ENCODE data around the gene KCNIP1. TPM values are rescaled to one million over a fixed set of nuclear protein-coding genes. Genes with fewer than 3 reads are reported as not detected.
"Not testable (repeated sequence)": the region's sequence is repeated elsewhere in the genome, so short reads cannot be mapped to it uniquely, and the experiment has no call there.

Gene KCNIP1
- polyA plus RNA-seq, 1 of the 3 experiments (the other 2 are of a cell fraction): 1.3 TPM

GRCh38 chr5:170753311-170753710 is 249.5 kb downstream of the KCNIP1 start:
- Histone ChIP-seq H3K4me2 (no peak overlapping the region), H3K9me2 (no peaks in the 10 kb centered on the region), H3F3A (replicated peaks; ENCODE audit: insufficient read depth) (no peaks in the 10 kb centered on the region), H3K36me3 (replicated peaks in 1 of 2; ENCODE audit: control insufficient read depth in 1 of 2, insufficient read depth in 2 of 2, low read length in 1 of 2) (no peaks in the 10 kb centered on the region), H3K27me3 (ENCODE audit: insufficient read depth) (no peaks in the 10 kb centered on the region), H3K4me1 (ENCODE audit: control insufficient read depth in 1 of 2, insufficient read depth in 2 of 2, low read depth in 1 of 2, low read length in 1 of 2) (peaks cover 0 to 45% of the 10 kb centered on the region in 2 experiments; a peak in 1 of 4 replicates), H4K20me1 (ENCODE audit: insufficient read depth) (no peaks in the 10 kb centered on the region), H3K9ac (no peak overlapping the region), H3K79me2 (ENCODE audit: insufficient read depth) (no peaks in the 10 kb centered on the region), H3K9me3 (no peaks in the 10 kb centered on the region), H2AFZ (ENCODE audit: low read depth) (no peak overlapping the region), H3K4me3 (ENCODE audit: low read depth in 2 of 2, low read length in 1 of 2) (no peak overlapping the region), H3K27ac (ENCODE audit: low read depth in 2 of 2, low read length in 1 of 2) (no peak overlapping the region; a peak in 1 of 4 replicates)
- TF ChIP-seq TCF12 (IDR thresholded peaks at IDR 0.05) (no peak), CHD2 (IDR thresholded peaks at IDR 0.05; ENCODE audit: low read length, partially characterized antibody) (no peak), NRF1 (IDR thresholded peaks at IDR 0.05; ENCODE audit: low read depth, low read length) (no peak), EZH2phosphoT487 (IDR thresholded peaks at IDR 0.05; ENCODE audit: borderline replicate concordance, low read depth) (no peak), GABPA (IDR thresholded peaks at IDR 0.05; ENCODE audit: low read depth) (no peak), TAF1 (IDR thresholded peaks at IDR 0.05; ENCODE audit: borderline replicate concordance, low read depth, low read length) (no peak), USF1 (IDR thresholded peaks at IDR 0.05; ENCODE audit: borderline replicate concordance, low read depth) (no peak), RCOR1 (IDR thresholded peaks at IDR 0.05; ENCODE audit: low read length) (no peak), EP300 (IDR thresholded peaks at IDR 0.05; ENCODE audit: borderline replicate concordance in 1 of 2, low read depth in 1 of 2, low read length in 1 of 2) (no peak), FOSL2 (IDR thresholded peaks at IDR 0.05; ENCODE audit: borderline replicate concordance, low read depth) (no peak), JUND (IDR thresholded peaks at IDR 0.05) (no peak)
- TF ChIP-seq, protein P1, sequence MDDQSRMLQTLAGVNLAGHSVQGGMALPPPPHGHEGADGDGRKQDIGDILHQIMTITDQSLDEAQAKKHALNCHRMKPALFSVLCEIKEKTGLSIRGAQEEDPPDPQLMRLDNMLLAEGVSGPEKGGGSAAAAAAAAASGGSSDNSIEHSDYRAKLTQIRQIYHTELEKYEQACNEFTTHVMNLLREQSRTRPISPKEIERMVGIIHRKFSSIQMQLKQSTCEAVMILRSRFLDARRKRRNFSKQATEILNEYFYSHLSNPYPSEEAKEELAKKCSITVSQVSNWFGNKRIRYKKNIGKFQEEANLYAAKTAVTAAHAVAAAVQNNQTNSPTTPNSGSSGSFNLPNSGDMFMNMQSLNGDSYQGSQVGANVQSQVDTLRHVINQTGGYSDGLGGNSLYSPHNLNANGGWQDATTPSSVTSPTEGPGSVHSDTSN (IDR thresholded peaks at IDR 0.05): no peak
- DNase-seq: no peak
- CTCF ChIA-PET: interaction anchor here (0.6 to 14.2 kb wide), 3 partner anchors 9 to 36 kb away, joined by 3 to 511 read pairs (median 3); partner anchors contain the start of gene GABRP
- POLR2A ChIA-PET: no interaction called here

DNA sequence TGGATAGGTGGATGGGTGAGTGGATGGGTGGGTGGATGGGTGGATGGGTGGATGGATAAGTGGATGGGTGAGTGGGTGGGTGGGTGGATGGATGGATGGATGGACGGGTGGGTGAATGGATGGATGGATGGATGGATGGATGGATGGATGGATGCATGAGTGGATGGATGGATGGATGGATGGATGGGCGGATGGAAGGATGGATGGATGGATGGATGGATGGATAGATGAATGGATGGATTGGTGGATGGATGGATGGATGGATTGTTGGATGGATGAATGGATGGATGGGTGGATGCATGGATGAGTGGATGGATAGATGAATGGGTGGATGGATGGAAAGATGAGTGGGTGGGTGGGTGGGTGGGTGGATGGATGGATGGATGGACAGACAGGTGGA is 250.7 kb downstream of the KCNIP1 start:
- POLR2A ChIA-PET: not testable (repeated sequence)
- WGBS (ENCODE audit: low lambda C conversion rate): 25% methylated on average over 2 of the region's 2 CpGs
- CTCF ChIA-PET: interaction anchor here (3.2 kb wide), 1 partner anchor 10 kb away, joined by 19 read pairs; no protein-coding TSS in a partner anchor

More for the DNA sequence above, 250.7 kb downstream of the KCNIP1 start:
- not testable (repeated sequence) for H3K9me3 ChIP-seq; H3K27ac ChIP-seq (ENCODE audit: low read depth in 2 of 2, low read length in 1 of 2); H3K4me3 ChIP-seq (ENCODE audit: low read depth in 2 of 2, low read length in 1 of 2); H3K79me2 ChIP-seq (ENCODE audit: insufficient read depth); H3F3A ChIP-seq (replicated peaks; ENCODE audit: insufficient read depth); H4K20me1 ChIP-seq (ENCODE audit: insufficient read depth); H3K9me2 ChIP-seq; H3K27me3 ChIP-seq (ENCODE audit: insufficient read depth); H3K4me2 ChIP-seq; DNase-seq; H2AFZ ChIP-seq (ENCODE audit: low read depth); H3K36me3 ChIP-seq (replicated peaks in 1 of 2; ENCODE audit: control insufficient read depth in 1 of 2, insufficient read depth in 2 of 2, low read length in 1 of 2); H3K9ac ChIP-seq
- peaks cover 0 to 38% of the 10 kb centered on the region in 2 experiments; a peak in 1 of 4 replicates for H3K4me1 ChIP-seq (ENCODE audit: control insufficient read depth in 1 of 2, insufficient read depth in 2 of 2, low read depth in 1 of 2, low read length in 1 of 2)

Measured in SK-N-SH (cell line).